GM12872 (cell line): ENCODE measurements around the gene NPEPPS.

Experiments
- TF ChIP-seq, protein P1 (sequence below): IDR thresholded peaks from 3 replicates; pipeline ENCODE4 v1.5.1; 2011; ENCODE audit warnings: low read depth, mild to moderate bottlenecking, low read length, moderate library complexity; ENCODE audit not compliant: insufficient read depth

NPEPPS gene

DNA sequence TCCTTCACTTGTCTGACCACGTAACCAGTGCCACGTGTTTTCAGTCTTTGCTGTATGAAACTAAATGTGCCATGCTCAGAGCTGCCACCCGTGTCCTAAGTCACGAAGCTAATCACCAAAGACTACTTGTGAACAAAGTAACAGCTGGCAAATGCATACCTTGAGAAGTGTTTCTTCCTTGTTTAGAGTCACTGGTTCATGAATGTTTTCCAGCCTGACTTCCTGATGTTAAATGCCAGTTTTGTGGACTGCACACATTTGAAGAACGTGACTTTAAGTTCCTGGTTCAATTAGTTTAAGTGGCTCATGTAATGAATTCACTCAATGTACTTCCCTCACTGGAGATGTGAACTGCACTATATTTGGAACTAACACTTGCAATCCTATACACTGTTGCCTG, 98.9 kb downstream of the NPEPPS start:
- TF ChIP-seq, protein P1, sequence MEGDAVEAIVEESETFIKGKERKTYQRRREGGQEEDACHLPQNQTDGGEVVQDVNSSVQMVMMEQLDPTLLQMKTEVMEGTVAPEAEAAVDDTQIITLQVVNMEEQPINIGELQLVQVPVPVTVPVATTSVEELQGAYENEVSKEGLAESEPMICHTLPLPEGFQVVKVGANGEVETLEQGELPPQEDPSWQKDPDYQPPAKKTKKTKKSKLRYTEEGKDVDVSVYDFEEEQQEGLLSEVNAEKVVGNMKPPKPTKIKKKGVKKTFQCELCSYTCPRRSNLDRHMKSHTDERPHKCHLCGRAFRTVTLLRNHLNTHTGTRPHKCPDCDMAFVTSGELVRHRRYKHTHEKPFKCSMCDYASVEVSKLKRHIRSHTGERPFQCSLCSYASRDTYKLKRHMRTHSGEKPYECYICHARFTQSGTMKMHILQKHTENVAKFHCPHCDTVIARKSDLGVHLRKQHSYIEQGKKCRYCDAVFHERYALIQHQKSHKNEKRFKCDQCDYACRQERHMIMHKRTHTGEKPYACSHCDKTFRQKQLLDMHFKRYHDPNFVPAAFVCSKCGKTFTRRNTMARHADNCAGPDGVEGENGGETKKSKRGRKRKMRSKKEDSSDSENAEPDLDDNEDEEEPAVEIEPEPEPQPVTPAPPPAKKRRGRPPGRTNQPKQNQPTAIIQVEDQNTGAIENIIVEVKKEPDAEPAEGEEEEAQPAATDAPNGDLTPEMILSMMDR, result no peak

DNA sequence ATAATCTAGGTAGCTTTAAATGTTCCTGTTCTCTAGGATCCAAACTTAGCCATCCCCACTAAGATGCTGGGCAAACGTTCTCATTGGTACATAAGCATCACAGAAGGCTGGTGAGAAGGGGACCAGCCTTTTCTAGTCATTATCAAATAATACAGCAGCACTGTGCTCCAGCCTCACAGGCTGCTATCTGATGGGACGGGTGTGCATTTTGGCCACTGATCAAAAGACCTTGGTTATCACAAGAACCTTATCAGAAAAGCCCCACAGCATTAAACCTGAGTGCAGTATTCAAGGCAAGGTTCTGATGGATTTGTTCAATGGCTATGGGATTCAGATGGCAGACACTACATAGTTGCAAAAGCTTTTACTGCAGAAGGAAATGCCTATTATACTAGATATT, 99.7 kb downstream of the NPEPPS start:
- TF ChIP-seq, protein P1, result no peak

DNA sequence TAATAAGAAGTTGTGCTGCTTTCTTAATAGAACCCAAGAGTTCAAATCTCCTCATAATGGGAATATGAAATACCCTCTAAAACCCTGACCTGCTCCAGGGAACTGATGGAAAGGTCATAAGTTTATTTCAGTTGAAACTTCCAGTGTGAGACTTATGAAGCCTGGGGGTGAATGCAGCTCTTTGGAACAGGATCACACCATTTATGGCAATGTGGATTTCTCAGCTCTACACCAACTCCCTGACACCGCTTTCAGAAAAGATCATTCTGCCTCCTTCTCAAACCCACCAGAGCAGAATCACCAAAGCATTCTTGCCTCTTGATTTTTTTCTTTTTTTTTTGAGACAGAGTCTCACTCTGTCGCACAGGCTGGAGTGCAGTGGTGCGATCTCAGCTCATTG, 102.1 kb downstream of the NPEPPS start:
- TF ChIP-seq, protein P1, result no peak

DNA sequence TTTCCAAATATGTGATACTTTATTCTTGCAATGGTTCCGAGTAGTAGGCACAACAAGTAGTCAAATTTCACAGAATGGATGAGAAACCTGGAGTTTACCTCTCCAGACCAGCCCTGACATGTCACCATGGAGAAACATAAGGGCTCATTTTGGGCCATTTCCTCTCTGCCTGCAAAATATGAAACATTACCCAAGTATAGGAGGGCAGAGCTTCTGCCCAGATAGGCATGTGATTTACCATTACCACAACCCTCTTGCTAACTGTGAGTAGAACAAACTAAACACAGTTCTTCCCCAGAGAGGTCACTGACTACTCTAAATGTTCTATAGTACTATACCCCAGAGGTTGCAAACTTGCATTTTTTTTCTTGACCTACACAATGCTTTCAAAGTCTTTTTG, 103.1 kb downstream of the NPEPPS start:
- TF ChIP-seq, protein P1, result no peak

DNA sequence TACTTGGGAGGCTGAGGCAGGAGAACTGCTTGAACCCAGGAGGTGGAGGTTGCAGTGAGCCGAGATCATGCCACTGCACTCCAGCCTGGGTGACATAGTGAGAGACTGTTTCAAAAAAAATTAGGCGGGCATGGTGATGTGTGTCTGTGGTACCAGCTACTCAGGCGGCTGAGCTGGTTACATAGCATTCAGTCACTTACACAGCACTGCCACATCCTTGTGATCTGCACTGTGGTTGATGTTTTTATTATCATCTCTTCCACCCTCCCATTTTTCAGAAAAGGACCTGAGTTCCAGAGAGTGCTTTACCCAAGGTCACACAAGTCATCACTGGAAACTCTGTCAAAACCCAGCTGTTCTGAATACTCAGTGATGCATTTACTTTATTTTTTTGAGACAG, 104.0 kb downstream of the NPEPPS start:
- TF ChIP-seq, protein P1, result no peak

DNA sequence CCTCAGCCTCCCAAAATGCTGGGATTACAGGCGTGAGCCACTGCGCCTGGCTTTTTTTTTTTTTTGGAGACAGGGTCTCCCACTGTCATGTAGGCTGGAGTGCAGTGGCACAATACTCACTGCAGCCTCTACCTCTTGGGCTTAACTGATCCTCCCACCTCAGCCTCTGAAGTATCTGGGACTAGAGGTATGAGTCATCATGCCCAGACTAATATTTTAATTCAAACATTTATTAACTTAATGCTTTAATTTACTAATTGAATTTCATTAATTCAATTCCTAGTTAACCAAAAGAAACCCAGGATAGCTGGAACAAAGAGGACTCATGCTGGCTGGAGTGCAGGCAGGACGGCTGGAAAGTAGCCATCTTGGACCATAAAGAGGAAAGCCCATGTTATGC, 104.8 kb downstream of the NPEPPS start:
- TF ChIP-seq, protein P1, result no peak

DNA sequence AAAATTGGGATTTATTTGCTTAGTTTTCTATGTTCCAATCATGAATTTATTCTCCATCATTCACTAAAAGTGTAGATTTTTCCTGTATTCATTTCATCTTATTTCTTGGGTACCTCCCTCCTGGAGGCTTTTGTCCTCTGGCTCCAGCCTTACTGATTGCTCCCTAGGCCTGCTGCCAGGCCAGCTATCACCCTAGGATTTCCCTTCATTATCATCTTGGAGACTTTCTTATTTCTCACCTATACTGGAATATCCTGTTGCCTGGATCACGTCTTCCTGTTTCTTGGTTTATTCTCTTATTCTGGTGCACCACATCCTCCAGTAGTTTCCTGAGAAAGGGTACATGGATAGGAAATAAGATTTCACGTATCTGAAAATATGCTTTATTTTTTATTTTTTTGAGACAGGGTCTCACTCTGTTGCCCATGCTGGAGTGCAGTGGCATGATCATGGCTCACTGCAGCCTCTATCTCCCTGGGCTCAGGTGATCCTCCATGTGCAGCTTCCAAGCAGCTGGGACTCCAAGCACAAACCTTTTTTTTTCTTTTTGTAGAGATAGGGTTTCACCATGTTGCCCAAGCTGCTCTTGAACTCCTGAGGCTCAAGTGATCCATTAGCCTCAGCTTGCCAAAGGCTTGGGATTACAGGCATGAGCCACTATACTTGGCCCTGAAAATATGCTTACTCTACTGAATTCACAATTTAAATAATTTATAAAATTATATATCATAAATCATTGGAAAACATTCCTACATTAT, 105.5 kb downstream of the NPEPPS start:
- TF ChIP-seq, protein P1, result no peak
